SK-N-SH (cell line): ENCODE measurements around the gene OAS2. TPM values are rescaled to one million over a fixed set of nuclear protein-coding genes. Genes with fewer than 3 reads are reported as not detected.

Experiments
- CTCF ChIA-PET: fragments of 300-600, 350-600 bp; formaldehyde crosslinking; extraction: SDS; loops from one replicate; lab custom pipeline; 2021; lab: Yijun Ruan, JAX
- POLR2A ChIA-PET: fragments of 350-600 bp; sonication (Branson Sonifier 250); formaldehyde crosslinking; extraction: SDS; loops from one replicate; lab custom pipeline; 2020; ENCODE audit warnings: antibody characterized with exemption, inconsistent platforms; lab: Yijun Ruan, JAX
- DNase-seq: peaks from one replicate; pipeline ENCODE4 v3.0.0; 2012
- H2AFZ ChIP-seq: fragments of 200-600 bp; sonication (generic); 2 replicates; pipeline ENCODE4 v1.8.1; 2016; ENCODE audit warnings: antibody characterized with exemption, mild to moderate bottlenecking, low read depth
- H3F3A ChIP-seq: fragments of 200-600 bp; sonication (generic); replicated peaks from 2 replicates; pipeline ENCODE3; 2016; ENCODE audit warnings: antibody characterized with exemption, mild to moderate bottlenecking; ENCODE audit not compliant: insufficient read depth
- H3K27ac ChIP-seq, 2 experiments: fragments of 200-500 bp in 1 of 2; fragments of 200-600 bp in 1 of 2; sonication (Bioruptor generic) in 1 of 2; sonication (generic), shearing (Covaris generic) in 1 of 2; 2 replicates each; pipeline versions ENCODE4 v1.5.1 to v1.6.1; 2014 to 2016; ENCODE audit warnings: low read depth in 2 of 2, inconsistent platforms in 1 of 2, low read length in 1 of 2, mild to moderate bottlenecking in 1 of 2, mixed read lengths in 1 of 2
- H3K27me3 ChIP-seq: fragments of 200-600 bp; sonication (generic), shearing (Covaris generic); 2 replicates; pipeline ENCODE4 v1.6.1; 2016; ENCODE audit warnings: mixed run types; ENCODE audit not compliant: insufficient read depth
- H3K36me3 ChIP-seq, 2 experiments: fragments of 200-500 bp in 1 of 2; fragments of 200-600 bp in 1 of 2; sonication (Bioruptor generic) in 1 of 2; sonication (generic) in 1 of 2; replicated peaks in 1 of 2; 2 replicates each; pipeline versions ENCODE3 to v1.5.1; 2014 to 2016; ENCODE audit warnings: low read length in 1 of 2, mild to moderate bottlenecking in 1 of 2; ENCODE audit not compliant: insufficient read depth in 2 of 2, control insufficient read depth in 1 of 2
- H3K4me1 ChIP-seq, 2 experiments: fragments of 200-500 bp in 1 of 2; fragments of 200-600 bp in 1 of 2; sonication (Bioruptor generic) in 1 of 2; sonication (generic), shearing (Covaris generic) in 1 of 2; 2 replicates each; pipeline versions ENCODE4 v1.5.1 to v1.6.1; 2014 to 2016; ENCODE audit warnings: low read depth in 1 of 2, low read length in 1 of 2, mixed run types in 1 of 2; ENCODE audit not compliant: insufficient read depth in 2 of 2, control insufficient read depth in 1 of 2
- H3K4me2 ChIP-seq: fragments of 200-600 bp; sonication (generic), shearing (Covaris generic); 2 replicates; pipeline ENCODE4 v1.6.1; 2017; ENCODE audit warnings: mixed run types
- H3K4me3 ChIP-seq, 2 experiments: fragments of 200-500 bp in 1 of 2; fragments of 200-600 bp in 1 of 2; sonication (Bioruptor generic) in 1 of 2; sonication (generic), shearing (Covaris generic) in 1 of 2; 2 replicates each; pipeline versions ENCODE4 v1.5.1 to v1.8.1; 2014 to 2016; ENCODE audit warnings: low read depth in 2 of 2, inconsistent platforms in 1 of 2, low read length in 1 of 2, mild to moderate bottlenecking in 1 of 2, mixed read lengths in 1 of 2, moderate library complexity in 1 of 2
- H3K79me2 ChIP-seq: fragments of 200-600 bp; sonication (generic); 2 replicates; pipeline ENCODE4 v1.8.1; 2017; ENCODE audit warnings: mild to moderate bottlenecking; ENCODE audit not compliant: insufficient read depth
- H3K9ac ChIP-seq: fragments of 200-600 bp; sonication (generic); 2 replicates; pipeline ENCODE4 v1.6.1; 2017; ENCODE audit warnings: mixed run types
- H3K9me2 ChIP-seq: fragments of 200-600 bp; sonication (generic); 2 replicates; pipeline ENCODE4 v1.6.1; 2017; ENCODE audit warnings: mixed run types
- H3K9me3 ChIP-seq: fragments of 200-600 bp; sonication (generic); 2 replicates; pipeline ENCODE4 v1.6.1; 2017; ENCODE audit warnings: mixed run types, mild to moderate bottlenecking, moderate library complexity
- H4K20me1 ChIP-seq: fragments of 200-600 bp; sonication (generic); 2 replicates; pipeline ENCODE4 v1.6.1; 2017; ENCODE audit warnings: mild to moderate bottlenecking, mixed run types; ENCODE audit not compliant: insufficient read depth
- CHD2 ChIP-seq: fragments of 150-350 bp; IDR thresholded peaks from 2 replicates; pipeline ENCODE4 v1.6.1; 2018; ENCODE audit warnings: low read length; ENCODE audit not compliant: partially characterized antibody
- EP300 ChIP-seq, 2 experiments: IDR thresholded peaks; 2 replicates each; pipeline versions ENCODE4 v1.4.0 to v1.6.1; 2012; ENCODE audit warnings: borderline replicate concordance in 1 of 2, low read depth in 1 of 2, low read length in 1 of 2
- FOXJ3 ChIP-seq: sonication (generic); formaldehyde crosslinking; IDR thresholded peaks from 2 replicates; pipeline ENCODE4 v1.5.1; 2020; ENCODE audit warnings: mild to moderate bottlenecking, missing genetic modification reagents
- GABPA ChIP-seq: IDR thresholded peaks from 2 replicates; pipeline ENCODE4 v1.4.0; 2012; ENCODE audit warnings: low read depth, mild to moderate bottlenecking
- MEF2A ChIP-seq: IDR thresholded peaks from 2 replicates; pipeline ENCODE4 v1.4.0; 2012; ENCODE audit warnings: low read depth, borderline replicate concordance
- MXI1 ChIP-seq: IDR thresholded peaks from 2 replicates; pipeline ENCODE4 v1.6.1; 2012; ENCODE audit warnings: mild to moderate bottlenecking, low read depth, low read length, improper control_type of control experiment
- NRF1 ChIP-seq: IDR thresholded peaks from 2 replicates; pipeline ENCODE4 v1.6.1; 2012; ENCODE audit warnings: low read depth, mild to moderate bottlenecking, low read length
- POLR2AphosphoS5 ChIP-seq: IDR thresholded peaks from 2 replicates; pipeline ENCODE4 v1.6.1; 2012; ENCODE audit warnings: low read depth, low read length
- REST ChIP-seq: IDR thresholded peaks from 2 replicates; pipeline ENCODE4 v1.6.1; 2012; ENCODE audit warnings: mild to moderate bottlenecking, low read depth, low read length, moderate library complexity
- SIN3A ChIP-seq: IDR thresholded peaks from 2 replicates; pipeline ENCODE4 v1.6.1; 2012; ENCODE audit warnings: low read depth, mild to moderate bottlenecking, low read length, moderate library complexity, borderline replicate concordance
- TAF1 ChIP-seq: IDR thresholded peaks from 2 replicates; pipeline ENCODE4 v1.6.1; 2012; ENCODE audit warnings: low read depth, mild to moderate bottlenecking, low read length, moderate library complexity, borderline replicate concordance
- TCF12 ChIP-seq: IDR thresholded peaks from 2 replicates; pipeline ENCODE4 v1.4.0; 2012
- USF2 ChIP-seq: fragments of 150-350 bp; IDR thresholded peaks from 2 replicates; pipeline ENCODE4 v1.6.1; 2017; ENCODE audit warnings: antibody characterized with exemption, low read length, low read depth, borderline replicate concordance
- WGBS: methylation state at CpG from one replicate; pipeline ENCODE4 v1.1.6; 2017; ENCODE audit warnings: low lambda C conversion rate; 5-methylcytosine and 5-hydroxymethylcytosine counted together
- polyA plus RNA-seq, 3 experiments: library from polyadenylated mRNA; depleted of rRNA; stranded (reverse); fragments of >200 nt; gene quantifications; 2 replicates each; pipeline ENCODE4 v1.2.3, GENCODE V29; 2012
- TF ChIP-seq, protein P1 (sequence below): fragments of 200-600 bp; sonication (generic); IDR thresholded peaks from 2 replicates; pipeline ENCODE4 v1.6.1; 2017; ENCODE audit warnings: antibody characterized with exemption, mild to moderate bottlenecking, moderate library complexity
- TF ChIP-seq, protein P2 (sequence below): IDR thresholded peaks from 2 replicates; pipeline ENCODE4 v1.4.0; 2012; ENCODE audit warnings: low read depth, borderline replicate concordance
- TF ChIP-seq, protein P3 (sequence below): fragments of 150-350 bp; IDR thresholded peaks from 2 replicates; pipeline ENCODE4 v1.6.1; 2016; ENCODE audit warnings: mild to moderate bottlenecking, low read depth, low read length

OAS2 gene
- polyA plus RNA-seq, 1 of the 3 experiments (the other 2 are of a cell fraction): not detected

DNA sequence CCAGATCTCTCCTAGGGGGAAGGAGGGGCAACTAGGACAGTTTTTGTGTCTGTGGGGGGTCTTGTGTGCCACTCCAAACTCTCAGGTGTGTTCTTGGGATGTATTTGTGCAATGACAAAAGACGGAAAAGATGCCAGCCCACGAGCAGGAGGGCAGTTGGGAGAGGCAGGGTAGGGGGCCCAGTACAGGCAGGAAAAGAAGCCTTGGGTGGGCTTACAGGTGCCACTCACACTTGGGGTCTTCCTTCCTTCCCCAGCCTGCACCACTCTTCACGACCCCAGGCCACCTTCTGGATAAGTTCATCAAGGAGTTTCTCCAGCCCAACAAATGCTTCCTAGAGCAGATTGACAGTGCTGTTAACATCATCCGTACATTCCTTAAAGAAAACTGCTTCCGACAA is 24.4 kb downstream of the OAS2 start:
- ChIA-PET CTCF (interaction anchor here (1.0 to 1.3 kb wide), 2 partner anchors 9 to 21 kb away, joined by 3 read pairs; no protein-coding TSS in a partner anchor), POLR2A (no interaction called here)
- Histone ChIP-seq H3K79me2 (no peaks in the 10 kb centered on the region), H3K9ac (no peak overlapping the region), H3K4me1 (peaks cover 0 to 2% of the 10 kb centered on the region in 2 experiments; a peak in 1 of 4 replicates), H3K9me2 (no peaks in the 10 kb centered on the region), H3K27me3 (no peaks in the 10 kb centered on the region), H4K20me1 (no peaks in the 10 kb centered on the region), H3K4me2 (no peak overlapping the region), H2AFZ (no peak overlapping the region), H3K4me3 (no peak overlapping the region), H3F3A (no peaks in the 10 kb centered on the region), H3K27ac (no peak overlapping the region), H3K36me3 (no peaks in the 10 kb centered on the region), H3K9me3 (no peaks in the 10 kb centered on the region)
- TF ChIP-seq, protein P1, sequence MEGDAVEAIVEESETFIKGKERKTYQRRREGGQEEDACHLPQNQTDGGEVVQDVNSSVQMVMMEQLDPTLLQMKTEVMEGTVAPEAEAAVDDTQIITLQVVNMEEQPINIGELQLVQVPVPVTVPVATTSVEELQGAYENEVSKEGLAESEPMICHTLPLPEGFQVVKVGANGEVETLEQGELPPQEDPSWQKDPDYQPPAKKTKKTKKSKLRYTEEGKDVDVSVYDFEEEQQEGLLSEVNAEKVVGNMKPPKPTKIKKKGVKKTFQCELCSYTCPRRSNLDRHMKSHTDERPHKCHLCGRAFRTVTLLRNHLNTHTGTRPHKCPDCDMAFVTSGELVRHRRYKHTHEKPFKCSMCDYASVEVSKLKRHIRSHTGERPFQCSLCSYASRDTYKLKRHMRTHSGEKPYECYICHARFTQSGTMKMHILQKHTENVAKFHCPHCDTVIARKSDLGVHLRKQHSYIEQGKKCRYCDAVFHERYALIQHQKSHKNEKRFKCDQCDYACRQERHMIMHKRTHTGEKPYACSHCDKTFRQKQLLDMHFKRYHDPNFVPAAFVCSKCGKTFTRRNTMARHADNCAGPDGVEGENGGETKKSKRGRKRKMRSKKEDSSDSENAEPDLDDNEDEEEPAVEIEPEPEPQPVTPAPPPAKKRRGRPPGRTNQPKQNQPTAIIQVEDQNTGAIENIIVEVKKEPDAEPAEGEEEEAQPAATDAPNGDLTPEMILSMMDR: no peak
- TF ChIP-seq, protein P2, sequence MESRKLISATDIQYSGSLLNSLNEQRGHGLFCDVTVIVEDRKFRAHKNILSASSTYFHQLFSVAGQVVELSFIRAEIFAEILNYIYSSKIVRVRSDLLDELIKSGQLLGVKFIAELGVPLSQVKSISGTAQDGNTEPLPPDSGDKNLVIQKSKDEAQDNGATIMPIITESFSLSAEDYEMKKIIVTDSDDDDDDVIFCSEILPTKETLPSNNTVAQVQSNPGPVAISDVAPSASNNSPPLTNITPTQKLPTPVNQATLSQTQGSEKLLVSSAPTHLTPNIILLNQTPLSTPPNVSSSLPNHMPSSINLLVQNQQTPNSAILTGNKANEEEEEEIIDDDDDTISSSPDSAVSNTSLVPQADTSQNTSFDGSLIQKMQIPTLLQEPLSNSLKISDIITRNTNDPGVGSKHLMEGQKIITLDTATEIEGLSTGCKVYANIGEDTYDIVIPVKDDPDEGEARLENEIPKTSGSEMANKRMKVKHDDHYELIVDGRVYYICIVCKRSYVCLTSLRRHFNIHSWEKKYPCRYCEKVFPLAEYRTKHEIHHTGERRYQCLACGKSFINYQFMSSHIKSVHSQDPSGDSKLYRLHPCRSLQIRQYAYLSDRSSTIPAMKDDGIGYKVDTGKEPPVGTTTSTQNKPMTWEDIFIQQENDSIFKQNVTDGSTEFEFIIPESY: no peak
- TF ChIP-seq TCF12 (no peak), USF2 (no peak), POLR2AphosphoS5 (no peak), SIN3A (no peak), TAF1 (no peak), FOXJ3 (CRISPR knock-in tag) (no peak), GABPA (no peak), EP300 (IDR thresholded peaks at IDR 0.05; ENCODE audit: borderline replicate concordance in 1 of 2, low read depth in 1 of 2, low read length in 1 of 2) (no peak), CHD2 (no peak), MEF2A (no peak), REST (no peak), MXI1 (no peak), NRF1 (no peak)
- TF ChIP-seq, protein P3, sequence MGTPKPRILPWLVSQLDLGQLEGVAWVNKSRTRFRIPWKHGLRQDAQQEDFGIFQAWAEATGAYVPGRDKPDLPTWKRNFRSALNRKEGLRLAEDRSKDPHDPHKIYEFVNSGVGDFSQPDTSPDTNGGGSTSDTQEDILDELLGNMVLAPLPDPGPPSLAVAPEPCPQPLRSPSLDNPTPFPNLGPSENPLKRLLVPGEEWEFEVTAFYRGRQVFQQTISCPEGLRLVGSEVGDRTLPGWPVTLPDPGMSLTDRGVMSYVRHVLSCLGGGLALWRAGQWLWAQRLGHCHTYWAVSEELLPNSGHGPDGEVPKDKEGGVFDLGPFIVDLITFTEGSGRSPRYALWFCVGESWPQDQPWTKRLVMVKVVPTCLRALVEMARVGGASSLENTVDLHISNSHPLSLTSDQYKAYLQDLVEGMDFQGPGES: no peak
- DNase-seq: no peak
- WGBS: 41% methylated on average over 5 of the region's 5 CpGs
